ENCODE measurements around the gene B4GALNT3.

The B4GALNT3 gene

GRCh38 chr12:608921-609320 is 149.2 kb downstream of the B4GALNT3 start:
- no peaks in the 10 kb centered on the region for H3K36me3 ChIP-seq
- no peak for TF ChIP-seq Cebpa-rat (IDR thresholded peaks at IDR 0.05)
- no peaks in the 10 kb centered on the region for H3K27me3 ChIP-seq
- H4K20me1 ChIP-seq = no peaks in the 10 kb centered on the region
- peak overlapping the region; percentile 79 to 95 (median 92); a peak in 21 of 22 replicates for H3K27ac ChIP-seq
- H3K4me2 ChIP-seq = peak overlapping the region; percentile 11 to 92 (median 81); a peak in 19 of 22 replicates
- H3K4me3 ChIP-seq = no peak overlapping the region
- H3K4me1 ChIP-seq = peaks cover 50 to 99% (median 90%) of the 10 kb centered on the region in 10 experiments
- H3K9ac ChIP-seq = peak overlapping the region in 8 of 11 experiments; percentile 15 to 82 (median 64); a peak in 8 of 22 replicates
- H3K9me3 ChIP-seq (replicated peaks in 1 of 11) = peaks cover 0 to 5% (median 0%) of the 10 kb centered on the region in 11 experiments; a peak in 1 of 22 replicates

- Histone ChIP-seq H3K4me3 (peak overlapping the region in 2 of 10 experiments; percentile 1 to 36; a peak in 2 of 20 replicates), H3K4me1 (peaks cover 76 to 100% (median 97%) of the 10 kb centered on the region in 10 experiments), H3K36me3 (no peaks in the 10 kb centered on the region), H3K27ac (peak overlapping the region; percentile 79 to 95 (median 92)), H3K27me3 (no peaks in the 10 kb centered on the region), H3K4me2 (peak overlapping the region; percentile 60 to 92 (median 81)), H3K9ac (peak overlapping the region; percentile 69 to 82 (median 77); a peak in 19 of 22 replicates), H3K9me3 (replicated peaks in 1 of 11) (peaks cover 0 to 5% (median 0%) of the 10 kb centered on the region in 11 experiments; a peak in 1 of 22 replicates), H4K20me1 (no peaks in the 10 kb centered on the region)
- no peak for TF ChIP-seq Cebpa-rat (IDR thresholded peaks at IDR 0.05)
These were observed 152.0 kb downstream of the B4GALNT3 start for GRCh38 chr12:611721-612120.

DNA sequence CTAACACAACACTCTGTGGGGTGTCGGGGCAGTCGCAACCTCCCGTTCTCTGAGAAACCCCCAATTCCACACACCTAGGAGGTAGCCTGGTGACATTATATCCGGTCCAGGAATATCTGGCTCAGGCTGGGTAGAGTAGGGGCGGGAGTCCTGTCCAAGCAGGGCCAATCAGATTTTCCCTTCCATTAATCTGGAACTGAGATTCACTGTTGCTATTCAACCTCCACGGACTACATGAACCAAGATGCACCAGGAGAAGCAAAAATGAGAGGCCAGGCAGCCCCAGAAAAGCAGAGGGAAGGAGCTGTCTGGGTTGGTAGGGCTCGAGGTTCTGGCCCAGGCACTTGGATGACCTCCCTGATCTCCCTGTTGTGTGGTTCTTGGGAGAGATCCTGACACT is 152.6 kb downstream of the B4GALNT3 start:
- Histone ChIP-seq H3K36me3 (no peaks in the 10 kb centered on the region), H3K4me3 (no peak overlapping the region; a peak in 1 of 20 replicates), H3K4me2 (peak overlapping the region; percentile 60 to 92 (median 81); a peak in 18 of 22 replicates), H3K4me1 (peaks cover 80 to 100% (median 98%) of the 10 kb centered on the region in 10 experiments), H4K20me1 (no peaks in the 10 kb centered on the region), H3K27me3 (no peaks in the 10 kb centered on the region), H3K27ac (peak overlapping the region; percentile 79 to 95 (median 92); a peak in 21 of 22 replicates), H3K9me3 (replicated peaks in 1 of 11) (peaks cover 0 to 5% (median 0%) of the 10 kb centered on the region in 11 experiments; a peak in 1 of 22 replicates), H3K9ac (peak overlapping the region in 6 of 11 experiments; percentile 26 to 82 (median 76); a peak in 9 of 22 replicates)
- TF ChIP-seq Cebpa-rat (IDR thresholded peaks at IDR 0.05) = no peak

DNA sequence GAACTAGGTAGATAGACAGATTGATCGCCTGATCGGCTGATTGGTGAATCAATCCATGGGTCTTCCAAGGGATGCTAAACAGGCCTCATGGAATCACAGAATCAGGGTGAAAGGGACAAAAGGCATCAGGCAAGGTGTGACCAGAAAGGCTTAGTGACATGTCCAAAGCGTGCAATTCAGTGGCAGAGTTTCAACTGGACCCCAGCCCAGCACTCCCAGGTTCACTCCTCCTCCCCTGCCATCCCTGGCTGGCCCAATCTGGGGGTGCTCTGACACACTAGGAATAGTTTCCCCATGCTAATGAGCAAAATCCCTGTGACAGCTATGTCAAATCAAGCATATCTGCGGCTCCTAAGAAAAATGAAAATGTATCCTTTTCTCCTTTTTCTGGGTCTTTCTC is 153.1 kb downstream of the B4GALNT3 start:
- Histone ChIP-seq H3K27me3 (no peaks in the 10 kb centered on the region), H3K27ac (peak overlapping the region; percentile 79 to 95 (median 92); a peak in 21 of 22 replicates)
- no peak for TF ChIP-seq Cebpa-rat (IDR thresholded peaks at IDR 0.05)

More for the DNA sequence above, 153.1 kb downstream of the B4GALNT3 start:
- Histone ChIP-seq H3K9ac (peak overlapping the region in 6 of 11 experiments; percentile 26 to 82 (median 58); a peak in 7 of 22 replicates), H4K20me1 (no peaks in the 10 kb centered on the region), H3K4me3 (no peak overlapping the region), H3K36me3 (no peaks in the 10 kb centered on the region), H3K9me3 (replicated peaks in 1 of 11) (peaks cover 0 to 5% (median 0%) of the 10 kb centered on the region in 11 experiments; a peak in 1 of 22 replicates), H3K4me1 (peaks cover 80 to 100% (median 98%) of the 10 kb centered on the region in 10 experiments), H3K4me2 (peak overlapping the region in 9 of 11 experiments; percentile 72 to 92 (median 82); a peak in 15 of 22 replicates)
